Fibroblast of mammary gland (primary cell): Measurements from ENCODE around the gene CHERP.

ENCODE experiments used
- DNase-seq: peaks from one replicate; pipeline ENCODE4 v3.0.0-alpha.2; 2010; ENCODE audit warnings: low read depth
- H3K4me3 ChIP-seq: 2 replicates; pipeline ENCODE4 v1.5.1; 2011; ENCODE audit warnings: low read depth, mild to moderate bottlenecking, low read length, moderate library complexity; ENCODE audit not compliant: control insufficient read depth
- CTCF ChIP-seq: conservative IDR thresholded peaks from 2 replicates; pipeline ENCODE4 v1.5.1; 2011; ENCODE audit warnings: low read depth, low read length, inconsistent platforms; ENCODE audit not compliant: control insufficient read depth, insufficient read depth

CHERP gene

GRCh38 chr19:16529466-16530144 lies 12.6 kb downstream of the CHERP start:
- H3K4me3 ChIP-seq, result no peak overlapping the region
- TF ChIP-seq CTCF, result no peak
- no peak for DNase-seq

GRCh38 chr19:16527971-16528521 lies 14.2 kb downstream of the CHERP start:
- peak; percentile 32 for DNase-seq
- H3K4me3 ChIP-seq, result no peak overlapping the region
- TF ChIP-seq CTCF, result peak; percentile 38

- TF ChIP-seq CTCF, result no peak
- no peak for DNase-seq
- H3K4me3 ChIP-seq, result no peak overlapping the region
Measured at GRCh38 chr19:16527334-16527935, 14.8 kb downstream of the CHERP start.

- H3K4me3 ChIP-seq, result no peak overlapping the region
- DNase-seq, result no peak
- TF ChIP-seq CTCF, result no peak
Measured at GRCh38 chr19:16525751-16526481, 16.3 kb downstream of the CHERP start.

GRCh38 chr19:16524991-16525734 lies 17.1 kb downstream of the CHERP start:
- TF ChIP-seq CTCF, result no peak

More at GRCh38 chr19:16524991-16525734, 17.1 kb downstream of the CHERP start:
- DNase-seq, result no peak
- no peak overlapping the region for H3K4me3 ChIP-seq
